Measurements from ENCODE around the gene AK5. TPM values are rescaled to one million over a fixed set of nuclear protein-coding genes. Genes with fewer than 3 reads are reported as not detected.

AK5 gene
- total and polyA plus RNA-seq, 10 donors = 0.33 to 16.3 (median 1.2) TPM

GRCh38 chr1:77560741-77561140 lies 278.9 kb downstream of the AK5 start:
- intact Hi-C loops (cut with DNase I; ENCODE audit: low total_unique reads) = no loop called here
- Histone ChIP-seq H3K36me3 (peaks cover 6 to 62% (median 24%) of the 10 kb centered on the region in 6 donors), H3K27me3 (replicated peaks in 1 of 7) (no peaks in the 10 kb centered on the region), H3K9me3 (no peaks in the 10 kb centered on the region), H3K4me1 (no peaks in the 10 kb centered on the region), H3K4me3 (no peak overlapping the region), H3K27ac (no peak overlapping the region)
- TF ChIP-seq POLR2A (IDR thresholded peaks at IDR 0.05) (no peak), CTCF (IDR thresholded peaks at IDR 0.05 in 8 of 11, conservative IDR thresholded peaks at IDR 0.05 in 3 of 11) (no peak), POLR2AphosphoS5 (IDR thresholded peaks at IDR 0.05) (no peak)
- 93 to 98% (median 96%) methylated on average over 5 of the region's 5 CpGs for WGBS, 5 donors
- no peak for DNase-seq

- no peaks in the 10 kb centered on the region for H3K9me3 ChIP-seq
- peaks cover 6 to 81% (median 42%) of the 10 kb centered on the region in 6 donors for H3K36me3 ChIP-seq
- TF ChIP-seq POLR2AphosphoS5 (IDR thresholded peaks at IDR 0.05) (no peak), CTCF (IDR thresholded peaks at IDR 0.05 in 8 of 11, conservative IDR thresholded peaks at IDR 0.05 in 3 of 11) (no peak), POLR2A (IDR thresholded peaks at IDR 0.05) (no peak)
- 50 to 81% (median 70%) methylated on average over 3 of the region's 3 CpGs for WGBS, 5 donors
- no peak overlapping the region for H3K27ac ChIP-seq
- no peaks in the 10 kb centered on the region for H3K4me1 ChIP-seq
- H3K4me3 ChIP-seq = no peak overlapping the region
- DNase-seq = no peak
- intact Hi-C loops (cut with DNase I; ENCODE audit: low total_unique reads) = no loop called here
- no peaks in the 10 kb centered on the region for H3K27me3 ChIP-seq (replicated peaks in 1 of 7)
These were observed 280.9 kb downstream of the AK5 start for GRCh38 chr1:77562596-77563150.

DNA sequence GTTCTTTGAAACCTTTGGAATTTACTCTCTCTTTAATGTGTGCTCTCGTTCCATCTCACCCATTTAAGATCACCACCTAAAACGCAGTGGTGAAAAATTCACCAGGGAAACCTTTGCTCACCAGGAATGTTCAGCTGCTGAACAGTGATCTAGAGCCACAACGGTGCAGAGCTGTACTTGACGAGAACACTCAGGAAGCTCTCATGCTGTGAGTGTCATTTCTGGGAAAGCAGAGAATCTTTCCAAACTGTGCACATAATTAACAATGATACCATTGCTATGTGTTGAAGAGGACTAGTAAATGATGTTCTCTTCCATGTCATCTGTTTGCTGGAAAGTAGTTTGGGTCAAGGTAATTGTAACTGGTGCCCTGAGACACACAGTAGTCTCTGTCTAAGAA lies 283.5 kb downstream of the AK5 start:
- Histone ChIP-seq H3K27ac (no peak overlapping the region), H3K36me3 (peaks cover 6 to 97% (median 53%) of the 10 kb centered on the region in 6 donors), H3K4me1 (no peaks in the 10 kb centered on the region), H3K27me3 (replicated peaks in 1 of 7) (no peaks in the 10 kb centered on the region), H3K9me3 (no peaks in the 10 kb centered on the region), H3K4me3 (no peak overlapping the region)
- WGBS, 5 donors = 88 to 96% (median 95%) methylated on average over 4 of the region's 4 CpGs
- DNase-seq = no peak
- intact Hi-C loops (cut with DNase I; ENCODE audit: low total_unique reads) = no loop called here
- TF ChIP-seq POLR2A (IDR thresholded peaks at IDR 0.05) (no peak), POLR2AphosphoS5 (IDR thresholded peaks at IDR 0.05) (no peak), CTCF (IDR thresholded peaks at IDR 0.05 in 8 of 11, conservative IDR thresholded peaks at IDR 0.05 in 3 of 11) (no peak)

- Histone ChIP-seq H3K4me3 (no peak overlapping the region), H3K27me3 (replicated peaks in 1 of 7) (no peaks in the 10 kb centered on the region), H3K27ac (no peak overlapping the region), H3K36me3 (peaks cover 0 to 100% (median 68%) of the 10 kb centered on the region in 6 donors), H3K9me3 (no peaks in the 10 kb centered on the region), H3K4me1 (no peaks in the 10 kb centered on the region)
- no peak for DNase-seq
- WGBS, 5 donors = 94 to 100% (median 96%) methylated on average over 3 of the region's 3 CpGs
- TF ChIP-seq POLR2A (IDR thresholded peaks at IDR 0.05) (no peak), POLR2AphosphoS5 (IDR thresholded peaks at IDR 0.05) (no peak), CTCF (IDR thresholded peaks at IDR 0.05 in 8 of 11, conservative IDR thresholded peaks at IDR 0.05 in 3 of 11) (no peak)
- intact Hi-C loops (cut with DNase I; ENCODE audit: low total_unique reads) = no loop called here
These were observed 289.8 kb downstream of the AK5 start for GRCh38 chr1:77571642-77572041.
